HL-60 (cell line): ENCODE measurements around the gene MTMR12.

Experiments used
- DNase-seq, 2 experiments: peaks; one replicate each; pipeline ENCODE4 v3.0.0-alpha.2; 2010 to 2020; ENCODE audit warnings: low read depth in 1 of 2, low spot score in 1 of 2
- H3K27ac ChIP-seq: fragments of 250-450 bp; sonication (Bioruptor Pico); replicated peaks from 2 replicates; pipeline ENCODE4 v1.5.1; 2020; ENCODE audit warnings: mild to moderate bottlenecking, moderate library complexity
- H3K27me3 ChIP-seq: fragments of 250-450 bp; sonication (Bioruptor Pico); 2 replicates; pipeline ENCODE4 v1.5.1; 2021; ENCODE audit warnings: mild to moderate bottlenecking, moderate library complexity; ENCODE audit not compliant: insufficient read depth, poor library complexity, severe bottlenecking
- H3K4me3 ChIP-seq: replicated peaks from 2 replicates; pipeline ENCODE4 v1.5.1; 2011; ENCODE audit warnings: mild to moderate bottlenecking, control low read depth, low read length; ENCODE audit not compliant: insufficient read depth
- CTCF ChIP-seq: IDR thresholded peaks from one replicate; pipeline ENCODE4 v1.5.1; 2011; ENCODE audit warnings: low read length, control low read depth, inconsistent platforms; ENCODE audit not compliant: insufficient read depth
- GABPA ChIP-seq: IDR thresholded peaks from 2 replicates; pipeline ENCODE4 v1.6.1; 2012; ENCODE audit warnings: low read depth
- POLR2AphosphoS5 ChIP-seq: IDR thresholded peaks from 2 replicates; pipeline ENCODE4 v1.6.1; 2012; ENCODE audit warnings: low read depth
- REST ChIP-seq: IDR thresholded peaks from 2 replicates; pipeline ENCODE4 v1.6.1; 2012; ENCODE audit warnings: low read depth; ENCODE audit not compliant: insufficient replicate concordance
- SPI1 ChIP-seq: IDR thresholded peaks from 2 replicates; pipeline ENCODE4 v1.6.1; 2012; ENCODE audit warnings: low read depth, mild to moderate bottlenecking, borderline replicate concordance

Gene MTMR12

GRCh38 chr5:32270178-32270577, 42.6 kb downstream of the MTMR12 start:
- H3K4me3 ChIP-seq: no peak overlapping the region
- TF ChIP-seq POLR2AphosphoS5 (no peak), REST (no peak), CTCF (no peak)
- H3K27me3 ChIP-seq: no peaks in the 10 kb centered on the region
- no peak for DNase-seq
- H3K27ac ChIP-seq: no peak overlapping the region

GRCh38 chr5:32265902-32266301, 46.8 kb downstream of the MTMR12 start:
- no peak for DNase-seq
- Histone ChIP-seq H3K27me3 (no peaks in the 10 kb centered on the region), H3K4me3 (no peak overlapping the region), H3K27ac (no peak overlapping the region)
- TF ChIP-seq REST: no peak
- TF ChIP-seq SPI1: no peak
- no peak for TF ChIP-seq POLR2AphosphoS5
- no peak for TF ChIP-seq GABPA
- TF ChIP-seq CTCF: no peak

GRCh38 chr5:32264957-32265572, 47.7 kb downstream of the MTMR12 start:
- no peak overlapping the region for H3K4me3 ChIP-seq
- TF ChIP-seq GABPA: no peak
- TF ChIP-seq SPI1: no peak
- no peak for TF ChIP-seq REST
- TF ChIP-seq POLR2AphosphoS5: no peak
- no peak for TF ChIP-seq CTCF
- H3K27ac ChIP-seq: no peak overlapping the region
- DNase-seq: no peak
- H3K27me3 ChIP-seq: no peaks in the 10 kb centered on the region
